ENCODE measurements around the gene SLC6A9. TPM values are rescaled to one million over a fixed set of nuclear protein-coding genes. Genes with fewer than 3 reads are reported as not detected.

Gene SLC6A9
- total RNA-seq, 2 experiments from 2014 or later: 8.2 to 21.8 TPM

DNA sequence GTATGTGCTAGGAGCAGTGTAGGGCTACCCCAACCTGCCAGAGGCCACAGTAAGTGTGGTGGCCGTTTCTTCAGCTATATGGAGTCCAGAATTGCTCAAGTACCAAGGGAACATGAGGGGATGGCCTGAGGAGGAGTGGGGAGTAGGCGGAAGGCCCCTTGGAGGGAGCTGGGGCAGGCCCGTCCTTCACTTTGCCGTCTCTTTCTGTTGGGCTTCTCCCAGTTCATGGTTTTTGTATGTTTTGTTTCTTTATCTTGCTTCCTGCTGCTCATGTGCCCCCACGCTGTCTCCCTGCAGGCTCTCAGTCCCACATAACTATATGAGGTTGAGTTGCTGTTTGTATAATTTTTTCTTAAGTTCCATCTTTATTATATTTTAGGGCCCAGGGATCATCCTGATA lies 67.4 kb downstream of the SLC6A9 start:
- intact Hi-C loops (cut with micrococcal nuclease; ENCODE audit: unreplicated experiment): no loop called here
- Histone ChIP-seq H3K79me2 (ENCODE audit: insufficient read depth, low read depth, low read length) (no peaks in the 10 kb centered on the region), H3K4me2 (ENCODE audit: low read length) (no peak overlapping the region), H3K9me3 (ENCODE audit: low read length) (no peaks in the 10 kb centered on the region), H2AFZ (ENCODE audit: low read length) (no peak overlapping the region), H4K20me1 (ENCODE audit: insufficient read depth, low read length) (no peaks in the 10 kb centered on the region), H3K9me2 (ENCODE audit: insufficient read depth, low read length) (no peaks in the 10 kb centered on the region), H3K27ac (ENCODE audit: low read depth, low read length, poor library complexity, severe bottlenecking) (no peak overlapping the region), H3K4me3 (ENCODE audit: low read depth, low read length, poor library complexity, severe bottlenecking) (no peak overlapping the region), H3K4me1 (ENCODE audit: insufficient read depth, low read length, poor library complexity, severe bottlenecking) (no peaks in the 10 kb centered on the region), H3K36me3 (ENCODE audit: insufficient read depth, low read length) (peaks cover 7% of the 10 kb centered on the region; the same call in 1 of the 2 replicates)
- POLR2A ChIA-PET: no interaction called here
- DNase-seq (ENCODE audit: low spot score): no peak
- CTCF ChIA-PET (ENCODE audit: unreplicated experiment): interaction anchor here (0.7 kb wide), 1 partner anchor 77 kb away, joined by 4 read pairs; no protein-coding TSS in a partner anchor
- no peak for TF ChIP-seq EZH2phosphoT487 (IDR thresholded peaks at IDR 0.05; ENCODE audit: borderline replicate concordance, low read depth, low read length)
- TF ChIP-seq CTCF (conservative IDR thresholded peaks at IDR 0.05; ENCODE audit: low read length): no peak
- BruUV-seq (replicated peaks): no TSS peak

GRCh38 chr1:43963006-43963405 lies 68.3 kb downstream of the SLC6A9 start:
- Histone ChIP-seq H3K9me2 (ENCODE audit: insufficient read depth, low read length) (no peaks in the 10 kb centered on the region), H2AFZ (ENCODE audit: low read length) (no peak overlapping the region), H3K4me1 (ENCODE audit: insufficient read depth, low read length, poor library complexity, severe bottlenecking) (no peaks in the 10 kb centered on the region), H3K4me3 (ENCODE audit: low read depth, low read length, poor library complexity, severe bottlenecking) (no peak overlapping the region), H3K4me2 (ENCODE audit: low read length) (no peak overlapping the region), H3K79me2 (ENCODE audit: insufficient read depth, low read depth, low read length) (no peaks in the 10 kb centered on the region), H3K36me3 (ENCODE audit: insufficient read depth, low read length) (peaks cover 11% of the 10 kb centered on the region; the same call in 1 of the 2 replicates), H3K9me3 (ENCODE audit: low read length) (no peaks in the 10 kb centered on the region), H4K20me1 (ENCODE audit: insufficient read depth, low read length) (no peaks in the 10 kb centered on the region), H3K27ac (ENCODE audit: low read depth, low read length, poor library complexity, severe bottlenecking) (no peak overlapping the region)
- TF ChIP-seq EZH2phosphoT487 (IDR thresholded peaks at IDR 0.05; ENCODE audit: borderline replicate concordance, low read depth, low read length) (no peak), CTCF (conservative IDR thresholded peaks at IDR 0.05; ENCODE audit: low read length) (no peak)
- CTCF ChIA-PET (ENCODE audit: unreplicated experiment): no interaction called here
- no peak for DNase-seq (ENCODE audit: low spot score)
- no TSS peak for BruUV-seq (replicated peaks)
- POLR2A ChIA-PET: no interaction called here
- intact Hi-C loops (cut with micrococcal nuclease; ENCODE audit: unreplicated experiment): no loop called here

- Histone ChIP-seq H3K4me2 (ENCODE audit: low read length) (no peak overlapping the region), H3K9me2 (ENCODE audit: insufficient read depth, low read length) (no peaks in the 10 kb centered on the region), H3K4me3 (ENCODE audit: low read depth, low read length, poor library complexity, severe bottlenecking) (no peak overlapping the region), H3K79me2 (ENCODE audit: insufficient read depth, low read depth, low read length) (no peaks in the 10 kb centered on the region), H2AFZ (ENCODE audit: low read length) (no peak overlapping the region), H3K36me3 (ENCODE audit: insufficient read depth, low read length) (peaks cover 17% of the 10 kb centered on the region; the same call in 1 of the 2 replicates), H3K27ac (ENCODE audit: low read depth, low read length, poor library complexity, severe bottlenecking) (no peak overlapping the region), H4K20me1 (ENCODE audit: insufficient read depth, low read length) (no peaks in the 10 kb centered on the region; the same call in 1 of the 2 replicates), H3K4me1 (ENCODE audit: insufficient read depth, low read length, poor library complexity, severe bottlenecking) (no peaks in the 10 kb centered on the region), H3K9me3 (ENCODE audit: low read length) (no peaks in the 10 kb centered on the region)
- intact Hi-C loops (cut with micrococcal nuclease; ENCODE audit: unreplicated experiment): no loop called here
- ChIA-PET POLR2A (no interaction called here), CTCF (ENCODE audit: unreplicated experiment) (no interaction called here)
- TF ChIP-seq EZH2phosphoT487 (IDR thresholded peaks at IDR 0.05; ENCODE audit: borderline replicate concordance, low read depth, low read length) (no peak), CTCF (conservative IDR thresholded peaks at IDR 0.05; ENCODE audit: low read length) (no peak)
- BruUV-seq (replicated peaks): no TSS peak
- DNase-seq (ENCODE audit: low spot score): no peak
These were observed 68.9 kb downstream of the SLC6A9 start for GRCh38 chr1:43962324-43962723.
